OCI-LY1 (cell line): ENCODE results near the gene PDZRN3.

ENCODE experiments used
- H2AFZ ChIP-seq: fragments of 200-600 bp; sonication (generic), shearing (Covaris generic); 2 replicates; pipeline ENCODE4 v1.6.0; 2014; ENCODE audit warnings: antibody characterized with exemption, mild to moderate bottlenecking, low read length
- H3F3A ChIP-seq: fragments of 200-600 bp; sonication (generic), shearing (Covaris generic); 2 replicates; pipeline ENCODE4 v1.6.0; 2014; ENCODE audit warnings: mild to moderate bottlenecking, antibody characterized with exemption, low read length, moderate library complexity; ENCODE audit not compliant: insufficient read depth
- H3K27ac ChIP-seq: fragments of 200-600 bp; sonication (generic); 2 replicates; pipeline ENCODE4 v1.5.1; 2014; ENCODE audit warnings: low read length, mixed run types, mild to moderate bottlenecking, low read depth; ENCODE audit not compliant: poor library complexity, severe bottlenecking
- H3K27me3 ChIP-seq: fragments of 200-600 bp; sonication (generic); 2 replicates; pipeline ENCODE4 v1.6.0; 2014; ENCODE audit warnings: antibody characterized with exemption, mild to moderate bottlenecking, low read length, moderate library complexity; ENCODE audit not compliant: insufficient read depth
- H3K36me3 ChIP-seq: fragments of 200-600 bp; sonication (generic); 2 replicates; pipeline ENCODE4 v1.6.1; 2014; ENCODE audit warnings: mild to moderate bottlenecking, antibody characterized with exemption, low read length, moderate library complexity, mixed read lengths; ENCODE audit not compliant: insufficient read depth
- H3K4me1 ChIP-seq: fragments of 200-600 bp; sonication (generic); 2 replicates; pipeline ENCODE4 v1.5.1; 2014; ENCODE audit warnings: mild to moderate bottlenecking, low read length, moderate library complexity; ENCODE audit not compliant: insufficient read depth, severe bottlenecking
- H3K4me2 ChIP-seq: fragments of 200-600 bp; sonication (generic), shearing (Covaris generic); 2 replicates; pipeline ENCODE4 v1.6.1; 2014; ENCODE audit warnings: low read length
- H3K4me3 ChIP-seq: fragments of 200-600 bp; sonication (generic); 2 replicates; pipeline ENCODE4 v1.5.1; 2014; ENCODE audit warnings: low read length, low read depth, mild to moderate bottlenecking, mixed read lengths; ENCODE audit not compliant: poor library complexity, severe bottlenecking
- H3K79me2 ChIP-seq: fragments of 200-600 bp; shearing (Covaris generic); 2 replicates; pipeline ENCODE4 v1.6.1; 2016; ENCODE audit warnings: mixed run types, low read length, mixed read lengths; ENCODE audit not compliant: insufficient read depth
- H3K9ac ChIP-seq: fragments of 200-600 bp; sonication (generic), shearing (Covaris generic); 2 replicates; pipeline ENCODE4 v1.6.1; 2014; ENCODE audit warnings: mild to moderate bottlenecking, low read length, mixed read lengths
- H3K9me2 ChIP-seq: fragments of 200-600 bp; sonication (generic), shearing (Covaris generic); 2 replicates; pipeline ENCODE4 v1.6.1; 2014; ENCODE audit warnings: low read depth, mild to moderate bottlenecking, low read length, mixed read lengths
- H3K9me3 ChIP-seq: fragments of 200-600 bp; shearing (Covaris generic); 2 replicates; pipeline ENCODE4 v1.6.1; 2014; ENCODE audit warnings: low read length, mixed read lengths
- H4K20me1 ChIP-seq: fragments of 200-600 bp; sonication (generic), shearing (Covaris generic); 2 replicates; pipeline ENCODE4 v1.6.0; 2016; ENCODE audit warnings: mild to moderate bottlenecking, low read length; ENCODE audit not compliant: insufficient read depth
- CTCF ChIP-seq: fragments of 200-600 bp; sonication (generic), shearing (Covaris generic); IDR thresholded peaks from 2 replicates; pipeline ENCODE4 v1.5.1; 2017; ENCODE audit warnings: mild to moderate bottlenecking, antibody characterized with exemption, low read length, moderate library complexity, mixed read lengths
- EZH2 ChIP-seq: fragments of 200-600 bp; sonication (generic), shearing (Covaris generic); IDR thresholded peaks from 2 replicates; pipeline ENCODE4 v1.8.0; 2017; ENCODE audit warnings: borderline replicate concordance, mixed run types, mild to moderate bottlenecking, antibody characterized with exemption, low read length, moderate library complexity, mixed read lengths

The PDZRN3 gene

GRCh38 chr3:73614419-73614818, 10.3 kb downstream of the PDZRN3 start:
- Histone ChIP-seq H3K79me2 (no peaks in the 10 kb centered on the region), H3K4me2 (no peak overlapping the region), H3K9ac (no peak overlapping the region), H3K27me3 (no peaks in the 10 kb centered on the region), H2AFZ (no peak overlapping the region), H3K27ac (no peak overlapping the region), H3F3A (no peaks in the 10 kb centered on the region), H3K9me2 (no peaks in the 10 kb centered on the region), H3K4me1 (no peaks in the 10 kb centered on the region), H3K9me3 (no peaks in the 10 kb centered on the region), H4K20me1 (no peaks in the 10 kb centered on the region), H3K36me3 (no peaks in the 10 kb centered on the region), H3K4me3 (no peak overlapping the region)
- TF ChIP-seq CTCF, result no peak
- TF ChIP-seq EZH2, result no peak

GRCh38 chr3:73611176-73611575, 13.6 kb downstream of the PDZRN3 start:
- Histone ChIP-seq H2AFZ (no peak overlapping the region), H3K4me1 (no peaks in the 10 kb centered on the region), H3K9me3 (no peaks in the 10 kb centered on the region), H3K9ac (no peak overlapping the region), H3K79me2 (no peaks in the 10 kb centered on the region), H3K36me3 (no peaks in the 10 kb centered on the region), H3K4me2 (no peak overlapping the region), H3K27me3 (no peaks in the 10 kb centered on the region), H4K20me1 (no peaks in the 10 kb centered on the region), H3K4me3 (no peak overlapping the region), H3K9me2 (no peaks in the 10 kb centered on the region), H3F3A (no peaks in the 10 kb centered on the region), H3K27ac (no peak overlapping the region)
- no peak for TF ChIP-seq CTCF
- no peak for TF ChIP-seq EZH2

- no peaks in the 10 kb centered on the region for H4K20me1 ChIP-seq
- TF ChIP-seq CTCF (no peak), EZH2 (no peak)
- no peaks in the 10 kb centered on the region for H3K9me2 ChIP-seq
- H2AFZ ChIP-seq, result no peak overlapping the region
- no peak overlapping the region for H3K4me3 ChIP-seq
- no peak overlapping the region for H3K9ac ChIP-seq
- H3K79me2 ChIP-seq, result no peaks in the 10 kb centered on the region
- H3K27me3 ChIP-seq, result no peaks in the 10 kb centered on the region
- H3K27ac ChIP-seq, result no peak overlapping the region
- H3K4me1 ChIP-seq, result no peaks in the 10 kb centered on the region
- H3K9me3 ChIP-seq, result no peaks in the 10 kb centered on the region
- no peak overlapping the region for H3K4me2 ChIP-seq
- H3F3A ChIP-seq, result no peaks in the 10 kb centered on the region
- H3K36me3 ChIP-seq, result no peaks in the 10 kb centered on the region
These were observed 14.2 kb downstream of the PDZRN3 start for GRCh38 chr3:73610493-73610892.
